GM21381 (cell line): ENCODE measurements around the gene COLEC12.
"Not testable (repeated sequence)": the region's sequence is repeated elsewhere in the genome, so short reads cannot be mapped to it uniquely, and the experiment has no call there.

Experiments
- ATAC-seq: cut with Tn5 transposase; IDR thresholded peaks from one replicate; pipeline ENCODE4 v1.9.1; 2021; ENCODE audit warnings: mild to moderate bottlenecking, moderate library complexity; ENCODE audit not compliant: unreplicated experiment

COLEC12 gene

DNA sequence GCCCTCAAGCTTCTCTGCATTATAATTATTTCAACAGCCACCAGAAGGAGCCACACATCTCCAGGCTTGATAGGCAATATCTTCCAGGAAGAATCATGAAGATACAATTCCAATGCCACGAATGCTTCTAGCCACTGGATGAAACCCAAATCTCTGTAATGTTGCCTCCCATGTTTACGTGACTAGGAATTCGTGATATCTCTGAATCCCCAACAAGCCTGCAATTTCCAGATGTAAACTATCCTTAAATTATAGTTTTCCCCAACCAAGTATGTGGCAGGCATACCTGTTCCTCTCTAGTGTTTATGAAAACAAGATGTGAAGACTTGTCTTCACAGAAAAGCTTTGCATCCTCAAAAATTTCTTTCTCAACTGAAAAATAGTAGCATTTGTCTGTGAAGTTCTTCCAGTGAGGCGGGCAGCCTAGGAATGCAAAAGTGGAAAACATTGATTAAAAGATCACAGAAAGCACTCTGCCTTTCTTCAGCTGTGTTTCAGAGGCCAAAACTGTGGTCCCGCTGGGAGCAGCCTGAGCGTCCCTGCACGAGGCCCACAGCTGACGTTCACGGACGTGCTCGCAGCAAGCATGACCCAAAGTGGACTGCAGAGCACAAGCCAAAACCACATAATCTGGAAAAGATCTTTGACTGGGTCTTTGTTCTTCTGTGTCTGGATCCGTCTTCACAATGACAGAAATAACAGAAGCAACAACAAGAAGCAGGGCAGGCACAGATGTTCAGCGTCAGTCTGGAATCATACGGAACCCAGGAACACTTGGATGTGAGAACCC lies 167.6 kb downstream of the COLEC12 start:
- no peak for ATAC-seq

DNA sequence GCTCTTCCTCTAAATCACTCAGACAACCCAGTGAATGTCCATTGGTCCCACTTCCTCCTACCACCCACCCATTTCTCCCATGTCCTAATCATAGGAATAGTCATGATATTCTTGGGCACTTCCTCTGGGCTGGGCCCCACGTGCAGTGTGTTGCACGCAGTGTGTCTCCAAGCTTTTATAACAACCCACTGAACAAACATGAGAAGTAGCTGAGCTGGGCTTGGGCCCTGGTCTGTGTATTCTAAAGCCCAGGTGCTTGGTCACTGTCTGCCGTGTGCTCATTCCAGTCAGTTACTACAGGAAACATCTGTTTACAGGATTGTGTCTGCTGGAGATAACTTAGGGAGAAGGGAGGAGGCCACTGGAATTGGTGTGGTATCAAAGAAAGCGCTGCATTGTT lies 168.5 kb downstream of the COLEC12 start:
- no peak for ATAC-seq

DNA sequence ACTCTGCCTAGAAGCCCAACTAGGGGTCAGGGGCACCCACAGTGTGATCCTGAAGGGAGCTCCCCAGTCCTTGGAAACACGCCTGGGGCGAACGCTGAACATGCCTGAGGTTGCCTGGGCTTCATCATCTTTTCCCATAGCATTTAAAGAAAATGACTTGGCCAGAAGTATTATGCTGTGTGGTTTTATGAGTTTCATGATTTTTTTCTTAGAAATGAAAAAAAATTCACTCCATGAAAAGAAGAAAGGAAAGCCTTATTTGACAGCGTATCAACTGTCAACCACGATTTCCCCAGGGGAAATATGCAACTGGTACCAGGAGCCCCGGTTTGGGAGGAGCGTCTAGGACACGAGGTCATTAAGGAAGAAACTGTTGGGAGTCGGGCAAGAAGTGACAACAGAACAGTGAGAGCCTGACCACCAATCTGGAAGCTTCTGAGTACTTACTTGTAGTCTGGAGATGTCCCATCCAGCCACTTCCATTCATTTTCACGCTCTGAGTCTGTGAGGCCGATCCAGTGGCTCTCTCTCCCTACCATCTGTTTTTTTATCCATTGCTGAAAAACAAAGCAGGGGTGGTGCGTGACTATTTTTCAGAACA lies 169.2 kb downstream of the COLEC12 start:
- no peak for ATAC-seq

DNA sequence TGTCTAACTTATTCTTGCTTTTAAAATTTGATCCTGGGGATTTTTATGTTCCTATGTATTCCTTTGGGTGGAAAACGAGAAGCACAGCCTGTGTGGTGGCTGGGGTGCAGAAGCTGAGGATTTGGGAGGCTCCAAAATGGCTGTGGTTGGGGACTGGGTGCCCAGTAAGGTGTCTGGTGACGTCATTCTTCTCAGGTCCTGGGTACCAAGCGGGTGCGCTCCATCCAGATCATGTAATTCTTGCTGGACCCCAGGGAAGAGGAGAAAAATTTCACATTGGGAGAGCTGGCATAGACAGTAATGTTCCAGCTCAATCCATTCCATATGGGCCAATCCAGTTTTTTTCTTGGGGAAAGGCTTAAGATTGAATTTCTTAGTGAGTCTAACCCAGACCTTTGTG lies 171.6 kb downstream of the COLEC12 start:
- ATAC-seq: no peak

DNA sequence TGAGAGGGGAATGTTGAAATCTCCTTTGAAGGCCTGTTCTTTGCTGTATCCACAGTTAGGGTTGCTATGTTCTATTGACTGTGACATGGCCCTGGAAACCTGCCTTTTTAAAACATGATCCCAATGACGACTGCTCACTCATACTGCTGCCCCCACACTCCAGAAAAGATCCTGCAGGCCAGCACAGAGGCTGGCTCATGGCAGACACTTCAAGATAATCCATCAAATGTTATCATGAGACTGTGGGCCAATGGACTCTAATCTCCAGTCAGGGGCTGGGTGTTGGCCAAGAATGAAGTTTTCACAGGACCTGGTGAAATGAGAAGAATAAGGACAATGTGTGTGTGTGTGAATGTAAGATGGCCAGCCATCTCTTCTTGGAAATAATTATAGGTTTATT lies 173.7 kb downstream of the COLEC12 start:
- no peak for ATAC-seq

DNA sequence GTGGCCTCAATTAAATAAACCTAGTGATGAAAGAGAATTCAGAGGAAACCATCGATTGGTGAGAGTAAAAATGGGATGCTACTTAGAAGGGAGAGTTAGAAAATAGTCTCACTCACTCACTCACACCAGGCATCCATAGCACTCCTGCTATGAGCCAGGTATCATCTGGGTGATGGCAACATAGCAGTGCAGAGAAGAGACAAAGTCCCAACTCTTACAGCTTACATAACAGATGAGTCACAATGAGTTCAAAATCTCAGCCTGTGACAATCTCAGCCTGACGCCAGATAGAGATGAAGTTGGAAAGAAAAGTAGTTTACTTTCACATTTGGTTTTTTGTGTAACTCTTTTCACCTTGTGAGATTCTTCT lies 177.3 kb downstream of the COLEC12 start:
- no peak for ATAC-seq

DNA sequence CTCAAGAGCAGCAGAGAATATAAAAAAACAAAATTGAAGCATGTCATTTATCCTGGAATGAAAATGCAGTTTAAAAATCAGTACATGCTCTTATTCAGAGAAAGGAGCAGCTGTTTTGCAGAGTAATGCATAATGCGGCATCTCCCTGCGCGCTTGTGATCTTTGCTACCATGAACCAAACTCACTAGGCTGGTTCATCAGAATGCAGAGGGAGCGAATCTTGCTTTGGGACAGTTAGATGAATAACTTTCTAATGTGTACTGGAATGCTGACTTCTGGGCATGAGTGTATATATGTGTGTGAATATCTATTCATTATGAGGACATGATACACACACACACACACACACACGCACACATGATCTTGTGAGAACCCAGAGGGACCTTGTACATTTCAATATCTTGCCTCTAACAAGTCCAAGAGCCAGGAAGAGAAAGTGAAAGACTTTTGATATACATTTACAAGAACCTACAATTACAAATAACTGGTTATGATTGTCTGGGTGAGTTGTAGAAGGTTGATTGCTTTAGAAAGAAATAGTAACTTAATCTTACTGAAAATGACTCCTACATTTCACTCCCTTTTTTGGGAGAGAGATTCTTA lies 178.5 kb downstream of the COLEC12 start:
- no peak for ATAC-seq

DNA sequence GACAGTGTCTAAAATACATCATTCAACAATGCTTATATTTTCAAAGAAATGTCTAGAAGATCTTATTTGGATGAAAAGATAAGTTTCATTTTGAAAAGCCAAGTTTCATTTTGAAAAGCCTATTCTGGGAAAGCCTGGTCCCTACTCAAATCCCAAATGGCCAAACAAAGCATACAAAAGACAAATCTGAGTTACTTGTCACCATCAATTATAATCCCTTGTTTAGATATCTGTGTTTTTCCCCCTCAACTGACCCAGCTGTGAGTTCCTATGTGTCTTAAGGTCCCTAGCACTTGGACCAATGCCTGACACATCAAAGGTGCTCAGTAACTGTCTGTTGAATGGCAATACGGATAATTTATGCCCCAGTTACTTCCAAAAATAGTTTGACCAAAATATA lies 180.3 kb downstream of the COLEC12 start:
- ATAC-seq: no peak

DNA sequence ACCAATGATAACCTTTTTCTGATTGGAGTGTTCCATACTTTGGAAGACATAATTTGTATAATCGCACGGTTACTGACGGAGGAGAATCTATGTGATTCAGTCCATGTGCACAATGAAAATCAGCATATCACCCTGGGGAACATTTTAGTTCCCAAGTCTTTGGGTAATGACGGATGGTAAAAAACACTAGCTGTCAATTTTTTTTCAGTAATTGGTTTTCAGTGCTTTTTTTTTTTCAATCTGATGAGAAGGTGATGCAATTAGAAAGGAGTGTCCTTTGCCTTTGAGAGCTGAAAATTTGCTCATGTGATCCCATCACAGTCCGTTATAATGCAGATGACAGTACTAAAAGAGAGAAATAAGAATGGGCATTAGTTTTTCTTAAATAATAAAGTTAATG lies 180.8 kb downstream of the COLEC12 start:
- ATAC-seq: no peak

DNA sequence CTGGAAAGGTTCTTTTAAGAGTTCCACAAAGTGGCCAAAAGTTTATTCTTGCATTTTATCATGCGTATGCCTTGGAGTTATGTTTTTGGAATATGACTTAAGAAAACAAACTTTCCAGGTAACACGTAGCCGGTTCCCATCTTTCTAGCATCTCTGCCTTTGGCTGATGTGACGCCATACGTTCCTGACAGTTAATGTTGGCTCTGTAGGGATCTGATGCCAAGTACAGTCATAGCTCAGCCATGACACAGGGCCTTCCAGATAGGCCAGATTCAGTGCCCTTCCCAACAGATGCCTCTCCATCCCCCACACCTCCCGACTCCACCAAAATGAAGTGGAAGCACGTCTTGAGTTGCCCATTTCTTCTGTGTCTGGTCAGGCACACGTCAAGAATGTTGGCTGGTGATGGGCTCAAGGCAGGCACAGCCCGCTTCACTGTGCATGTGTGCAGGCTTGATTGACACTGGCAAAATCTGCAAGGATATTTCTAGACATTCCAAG lies 181.7 kb downstream of the COLEC12 start:
- ATAC-seq: no peak

DNA sequence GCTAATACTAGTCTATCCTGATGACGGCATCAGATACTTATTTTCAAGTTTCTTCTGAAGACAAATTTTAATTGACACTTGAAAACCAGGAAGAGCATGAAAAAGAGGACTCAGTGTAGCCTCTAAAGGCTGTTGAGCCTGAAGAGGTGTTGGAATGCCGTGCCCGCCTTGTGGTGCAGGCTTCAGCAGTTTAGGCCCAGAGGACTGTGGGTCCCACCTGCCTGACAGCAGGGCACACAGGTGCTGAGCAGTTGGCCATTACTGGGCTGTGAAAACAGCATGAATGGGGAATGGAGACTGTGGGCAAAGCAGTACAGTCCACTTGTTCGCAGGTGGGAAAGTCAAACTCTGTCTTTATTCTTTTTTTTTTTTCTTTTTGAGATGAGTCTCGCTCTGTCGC lies 182.9 kb downstream of the COLEC12 start:
- no peak for ATAC-seq

DNA sequence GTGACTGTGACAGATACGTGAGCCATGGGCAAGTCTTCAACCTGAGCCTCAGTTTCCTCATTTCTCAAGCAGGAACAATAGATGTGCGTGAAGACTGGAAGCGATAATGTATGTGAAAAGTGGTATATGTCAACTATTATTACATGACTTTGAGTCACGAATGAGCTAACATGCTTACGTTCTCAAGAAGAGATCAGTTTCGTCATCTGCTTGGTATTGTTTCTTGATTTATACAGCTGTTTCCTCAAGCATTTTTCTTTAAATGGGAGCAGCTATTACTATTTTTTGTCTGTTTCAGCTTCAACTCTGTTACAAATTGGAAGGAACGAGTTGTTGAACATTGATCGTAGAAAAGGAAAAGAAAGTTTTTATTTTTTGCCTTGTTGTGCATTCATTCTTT lies 184.1 kb downstream of the COLEC12 start:
- ATAC-seq: no peak

DNA sequence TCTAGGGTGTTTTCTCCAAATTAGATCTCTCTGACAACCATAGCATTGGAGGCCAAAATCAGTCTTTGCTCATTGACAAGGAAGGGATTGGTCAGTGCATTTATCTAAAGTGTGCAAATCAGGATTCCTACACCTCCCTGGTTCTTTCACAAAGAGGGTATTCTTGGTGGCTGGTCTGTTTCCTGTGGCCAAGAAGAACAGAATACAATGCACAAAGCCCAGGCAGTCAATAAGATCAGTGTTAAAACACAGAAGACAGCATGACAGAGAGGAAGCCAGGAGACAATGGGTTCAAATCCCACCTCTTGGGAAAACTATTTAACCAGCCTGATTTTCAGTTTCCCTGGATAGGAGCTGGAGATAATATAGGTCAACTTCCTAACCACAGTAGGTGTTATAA lies 186.6 kb downstream of the COLEC12 start:
- ATAC-seq: no peak

DNA sequence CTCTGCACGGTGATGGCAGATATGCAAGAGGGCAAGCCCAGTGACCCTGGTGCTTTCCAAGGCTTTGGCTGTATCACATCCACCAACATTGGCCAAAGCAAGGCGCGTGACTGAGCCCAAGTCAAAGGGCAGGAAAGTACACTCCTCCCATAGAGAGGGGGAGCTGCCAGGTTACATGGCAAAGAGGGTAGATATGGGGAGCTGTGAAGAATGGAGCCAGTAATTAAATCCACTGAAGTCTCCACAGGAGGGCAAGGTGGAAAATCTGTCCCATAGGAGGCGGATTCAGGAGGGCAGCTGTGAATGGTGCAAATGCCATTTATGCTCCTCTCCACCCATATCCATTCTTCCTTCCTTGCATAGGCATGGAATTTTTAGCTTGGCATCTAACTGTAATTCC lies 188.1 kb downstream of the COLEC12 start:
- no peak for ATAC-seq

DNA sequence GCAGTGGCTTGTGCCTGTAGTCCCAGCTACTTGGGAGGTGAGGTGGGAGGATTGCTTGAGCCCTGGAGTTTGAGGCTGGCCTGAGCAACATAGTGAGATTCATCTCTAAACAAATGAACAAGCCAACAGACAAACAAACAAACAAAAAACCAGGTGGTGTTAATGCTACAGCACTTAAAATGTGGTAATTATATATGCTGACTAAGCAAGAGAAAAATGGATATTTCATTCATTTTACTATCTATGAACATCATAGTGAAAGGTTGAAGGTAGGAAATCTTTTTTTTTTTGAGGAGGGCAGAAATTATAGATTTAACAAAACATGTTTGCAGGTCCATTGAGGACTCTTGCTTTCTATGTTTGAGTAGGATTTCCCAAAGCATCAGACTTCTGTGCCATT lies 190.5 kb downstream of the COLEC12 start:
- ATAC-seq: no peak

DNA sequence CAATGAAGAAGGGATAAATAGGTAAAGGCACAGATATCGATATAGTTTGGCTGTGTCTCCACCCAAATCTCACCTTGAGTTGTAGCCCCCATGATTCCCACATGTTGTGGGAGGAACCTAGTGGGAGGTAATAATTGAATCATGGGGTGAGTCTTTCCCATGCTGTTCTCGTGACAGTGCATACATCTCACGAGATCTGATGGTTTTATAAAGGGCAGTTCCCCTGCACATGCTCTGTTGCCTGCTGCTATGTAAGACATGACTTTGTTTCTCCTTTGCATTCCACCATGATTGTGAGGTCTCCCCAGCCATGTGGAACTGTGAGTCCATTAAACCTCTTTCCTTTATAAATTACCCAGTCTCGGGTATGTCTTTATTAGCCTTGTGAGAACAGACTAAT lies 192.4 kb downstream of the COLEC12 start:
- not testable (repeated sequence) for ATAC-seq

DNA sequence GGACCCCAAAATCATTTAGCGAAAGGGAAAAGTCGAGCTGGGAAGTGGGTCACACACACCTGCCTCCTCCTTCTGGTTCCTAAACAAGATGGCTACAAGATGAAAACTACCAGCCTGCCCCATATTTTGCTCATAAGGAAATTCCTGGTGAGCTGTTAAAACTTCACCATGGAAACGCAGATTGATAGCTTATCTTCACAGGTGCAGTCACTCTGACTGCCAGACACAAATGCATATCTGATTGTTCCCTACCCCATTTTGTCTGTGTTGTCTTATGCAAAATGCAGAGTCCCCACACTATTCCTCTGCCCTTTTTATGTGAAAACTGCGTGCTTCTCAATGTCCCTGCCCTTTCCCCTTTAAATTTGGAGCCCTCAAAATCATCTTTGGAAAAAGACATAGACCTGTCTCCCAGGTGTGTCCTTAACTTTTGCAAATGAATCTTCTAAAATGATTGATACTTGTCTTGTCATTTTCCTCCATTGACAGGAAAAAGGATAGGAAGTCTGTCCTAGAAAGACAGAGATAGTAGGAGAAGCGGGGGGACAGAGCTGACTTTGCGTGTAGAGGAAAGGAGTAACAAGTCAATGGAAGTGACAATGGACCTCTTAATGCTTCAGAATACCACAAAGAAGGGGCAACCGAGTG lies 193.8 kb downstream of the COLEC12 start:
- no peak for ATAC-seq

DNA sequence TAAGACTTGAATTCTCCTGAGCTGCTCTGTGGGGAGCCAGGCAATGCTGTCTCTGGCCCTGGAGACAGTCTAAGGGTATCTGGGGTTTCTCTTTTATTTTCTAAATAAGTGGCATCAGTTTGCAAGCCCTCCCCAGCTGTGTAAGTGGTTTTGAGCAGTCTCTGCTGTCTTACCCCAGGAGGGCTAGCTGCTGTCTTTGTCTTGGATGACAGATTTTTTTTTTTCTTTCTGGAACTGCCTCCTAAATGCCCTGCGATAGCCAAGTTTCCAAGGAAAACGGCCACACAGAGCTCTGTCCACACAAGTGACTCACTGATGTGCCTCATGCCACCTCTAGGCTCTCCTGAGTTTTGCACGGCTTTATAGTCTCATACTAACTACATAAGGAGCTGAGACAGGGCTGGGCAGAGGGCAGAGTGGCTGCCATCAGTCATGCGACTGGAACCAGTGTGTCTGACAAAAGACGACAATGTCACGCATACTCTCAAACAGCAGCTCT lies 195.4 kb downstream of the COLEC12 start:
- no peak for ATAC-seq

DNA sequence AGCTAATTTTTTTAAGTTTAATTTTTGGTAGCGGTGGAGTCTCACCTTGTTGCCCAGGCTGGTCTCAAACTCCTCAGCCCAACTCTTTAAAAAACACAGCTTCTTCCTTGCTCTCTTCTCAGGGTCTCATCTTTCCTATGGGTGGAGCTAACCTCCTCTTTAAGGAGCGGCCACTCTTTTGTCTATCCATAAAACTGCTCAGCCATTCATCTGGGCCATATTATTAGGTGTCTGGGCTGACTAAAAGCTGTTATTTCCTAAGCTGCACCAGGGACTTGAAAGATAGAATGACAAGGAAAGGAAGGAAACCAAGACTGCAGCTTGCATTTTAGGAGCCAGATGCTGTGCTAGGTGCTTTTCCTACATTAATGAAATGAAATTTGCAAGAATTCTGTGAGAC lies 196.9 kb downstream of the COLEC12 start:
- ATAC-seq: no peak

DNA sequence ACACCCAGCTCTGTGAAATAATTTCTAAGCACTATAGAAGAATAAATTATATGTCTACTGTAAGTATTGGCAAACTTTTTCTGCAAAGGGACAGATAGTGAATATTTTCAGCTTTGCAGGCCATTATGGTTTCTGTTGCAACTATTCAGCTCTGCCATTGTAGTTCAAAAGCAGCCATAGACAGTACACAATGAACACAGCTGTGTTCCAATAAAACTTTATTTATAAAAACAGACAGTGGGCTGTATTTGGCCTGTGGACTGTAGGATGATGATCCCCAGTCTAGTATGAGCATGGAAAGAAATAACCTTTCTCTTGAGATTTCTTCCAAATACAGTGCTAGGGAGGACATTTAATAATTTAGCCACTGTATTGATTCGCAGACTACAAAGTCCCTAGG lies 197.5 kb downstream of the COLEC12 start:
- ATAC-seq: no peak

DNA sequence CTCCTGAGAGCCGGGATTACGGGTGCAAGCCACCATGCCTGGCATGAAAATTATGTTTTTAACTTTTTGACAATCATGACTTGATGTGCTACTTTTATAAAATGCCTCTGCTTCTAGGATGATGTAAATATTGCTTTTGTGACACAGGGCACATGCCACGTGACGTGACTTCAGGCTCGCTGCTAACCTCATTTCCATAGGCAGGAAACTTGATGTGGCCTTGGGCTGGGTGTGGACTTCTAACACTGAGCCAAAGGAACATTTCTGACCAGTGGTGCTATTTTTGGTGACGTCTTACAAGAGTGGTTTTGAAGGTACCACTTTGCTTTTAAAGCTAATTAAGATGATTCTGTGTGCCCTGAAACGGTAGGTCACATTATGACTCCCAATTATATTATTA lies 198.4 kb downstream of the COLEC12 start:
- no peak for ATAC-seq

DNA sequence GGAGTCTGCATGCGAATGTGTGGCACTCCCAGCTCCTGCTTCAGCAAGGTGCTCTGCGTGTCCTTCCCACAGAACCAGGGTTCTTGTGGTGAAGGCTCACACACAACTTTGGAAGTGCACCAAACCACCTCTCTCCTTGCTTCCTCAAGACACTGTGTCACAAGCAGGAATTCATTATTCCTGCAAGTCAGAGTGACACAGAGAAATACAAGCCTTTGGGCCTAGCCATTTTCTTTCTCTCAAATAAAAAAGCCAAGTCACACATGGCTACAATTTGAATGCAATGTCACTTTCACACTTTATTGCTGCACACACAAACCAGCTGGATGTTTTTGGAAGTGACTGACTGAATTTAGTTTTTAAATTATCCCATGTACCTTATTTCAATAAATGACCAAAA lies 202.6 kb downstream of the COLEC12 start:
- no peak for ATAC-seq
